IPS-18a (cell line): ENCODE results near the gene LRRC7.
A peak's percentile ranks its signal among the peaks of the same experiment; 100 is the strongest.

Source experiments
- H3K27ac ChIP-seq: one replicate; pipeline ENCODE4 v1.5.1; 2013; ENCODE audit warnings: low read length
- H3K27me3 ChIP-seq: one replicate; pipeline ENCODE4 v1.6.1; 2013; ENCODE audit warnings: mild to moderate bottlenecking, low read length; ENCODE audit not compliant: control insufficient read depth, insufficient read depth
- H3K36me3 ChIP-seq: one replicate; pipeline ENCODE4 v1.6.1; 2013; ENCODE audit warnings: low read depth, low read length; ENCODE audit not compliant: control insufficient read depth
- H3K4me1 ChIP-seq: one replicate; pipeline ENCODE4 v1.6.1; 2013; ENCODE audit warnings: low read depth, low read length; ENCODE audit not compliant: control insufficient read depth
- H3K4me3 ChIP-seq: one replicate; pipeline ENCODE4 v1.5.1; 2013; ENCODE audit warnings: low read length
- H3K9ac ChIP-seq: one replicate; pipeline ENCODE4 v1.6.1; 2013; ENCODE audit warnings: mild to moderate bottlenecking, low read length, moderate library complexity
- H3K9me3 ChIP-seq: one replicate; pipeline ENCODE4 v1.6.1; 2013; ENCODE audit warnings: low read depth, low read length; ENCODE audit not compliant: control insufficient read depth

Gene LRRC7

GRCh38 chr1:69567652-69568420 lies at the start of gene LRRC7:
Gene LRRC7 (plus strand): TSS chr1:69567922. CDS start chr1:69568640, 718 bp downstream.
- Histone ChIP-seq H3K36me3 (no peaks in the 10 kb centered on the region), H3K27me3 (peaks cover 74% of the 10 kb centered on the region), H3K9me3 (no peaks in the 10 kb centered on the region), H3K9ac (no peak within 1 kb of the TSS), H3K27ac (no peak within 1 kb of the TSS), H3K4me3 (peak within 1 kb of the TSS; percentile 71), H3K4me1 (no peaks in the 10 kb centered on the region)

- H3K9ac ChIP-seq: no peak overlapping the region
- H3K4me3 ChIP-seq: no peak overlapping the region
Observed at GRCh38 chr1:69519006-69519405, 48.7 kb upstream of the LRRC7 start.

GRCh38 chr1:69520326-69520725 lies 47.4 kb upstream of the LRRC7 start:
- Histone ChIP-seq H3K4me1 (no peaks in the 10 kb centered on the region), H3K27ac (no peak overlapping the region)

More at GRCh38 chr1:69519006-69519405, 48.7 kb upstream of the LRRC7 start:
- H3K36me3 ChIP-seq: no peaks in the 10 kb centered on the region
- H3K27me3 ChIP-seq: no peaks in the 10 kb centered on the region
- H3K9me3 ChIP-seq: no peaks in the 10 kb centered on the region
- no peaks in the 10 kb centered on the region for H3K4me1 ChIP-seq
- H3K27ac ChIP-seq: no peak overlapping the region

GRCh38 chr1:69523032-69523431 lies 44.7 kb upstream of the LRRC7 start:
- H3K4me3 ChIP-seq: no peak overlapping the region
- H3K4me1 ChIP-seq: no peaks in the 10 kb centered on the region
- no peaks in the 10 kb centered on the region for H3K36me3 ChIP-seq
- no peak overlapping the region for H3K9ac ChIP-seq
- no peaks in the 10 kb centered on the region for H3K27me3 ChIP-seq
- no peak overlapping the region for H3K27ac ChIP-seq
- H3K9me3 ChIP-seq: no peaks in the 10 kb centered on the region

More at GRCh38 chr1:69520326-69520725, 47.4 kb upstream of the LRRC7 start:
- Histone ChIP-seq H3K9ac (no peak overlapping the region), H3K36me3 (no peaks in the 10 kb centered on the region), H3K4me3 (no peak overlapping the region), H3K27me3 (no peaks in the 10 kb centered on the region), H3K9me3 (no peaks in the 10 kb centered on the region)

- no peak overlapping the region for H3K27ac ChIP-seq
- no peaks in the 10 kb centered on the region for H3K36me3 ChIP-seq
- H3K4me1 ChIP-seq: no peaks in the 10 kb centered on the region
- H3K9ac ChIP-seq: no peak overlapping the region
- H3K9me3 ChIP-seq: no peaks in the 10 kb centered on the region
- H3K4me3 ChIP-seq: no peak overlapping the region
- H3K27me3 ChIP-seq: no peaks in the 10 kb centered on the region
Observed at GRCh38 chr1:69523461-69523860, 44.3 kb upstream of the LRRC7 start.

GRCh38 chr1:69524015-69524414 lies 43.7 kb upstream of the LRRC7 start:
- no peaks in the 10 kb centered on the region for H3K4me1 ChIP-seq
- no peaks in the 10 kb centered on the region for H3K27me3 ChIP-seq
- no peak overlapping the region for H3K4me3 ChIP-seq
- H3K27ac ChIP-seq: no peak overlapping the region
- no peaks in the 10 kb centered on the region for H3K9me3 ChIP-seq
- H3K9ac ChIP-seq: no peak overlapping the region
- H3K36me3 ChIP-seq: no peaks in the 10 kb centered on the region

- Histone ChIP-seq H3K9ac (no peak overlapping the region), H3K9me3 (no peaks in the 10 kb centered on the region), H3K4me1 (no peaks in the 10 kb centered on the region), H3K4me3 (no peak overlapping the region), H3K27ac (no peak overlapping the region), H3K27me3 (no peaks in the 10 kb centered on the region), H3K36me3 (no peaks in the 10 kb centered on the region)
Observed at GRCh38 chr1:69527273-69527672, 40.4 kb upstream of the LRRC7 start.

- H3K36me3 ChIP-seq: no peaks in the 10 kb centered on the region
- no peak overlapping the region for H3K4me3 ChIP-seq
- H3K9me3 ChIP-seq: no peaks in the 10 kb centered on the region
- H3K27ac ChIP-seq: no peak overlapping the region
- no peaks in the 10 kb centered on the region for H3K27me3 ChIP-seq
- no peak overlapping the region for H3K9ac ChIP-seq
- H3K4me1 ChIP-seq: no peaks in the 10 kb centered on the region
Observed at GRCh38 chr1:69528376-69528775, 39.3 kb upstream of the LRRC7 start.

GRCh38 chr1:69533343-69533742 lies 34.4 kb upstream of the LRRC7 start:
- H3K4me3 ChIP-seq: no peak overlapping the region
- no peak overlapping the region for H3K27ac ChIP-seq
- no peaks in the 10 kb centered on the region for H3K9me3 ChIP-seq
- no peaks in the 10 kb centered on the region for H3K4me1 ChIP-seq
- no peaks in the 10 kb centered on the region for H3K27me3 ChIP-seq
- no peaks in the 10 kb centered on the region for H3K36me3 ChIP-seq
- H3K9ac ChIP-seq: no peak overlapping the region

- H3K4me3 ChIP-seq: no peak overlapping the region
- no peak overlapping the region for H3K27ac ChIP-seq
- H3K27me3 ChIP-seq: no peaks in the 10 kb centered on the region
- no peaks in the 10 kb centered on the region for H3K9me3 ChIP-seq
- H3K9ac ChIP-seq: no peak overlapping the region
- H3K36me3 ChIP-seq: no peaks in the 10 kb centered on the region
- H3K4me1 ChIP-seq: no peaks in the 10 kb centered on the region
Observed at GRCh38 chr1:69534829-69535228, 32.9 kb upstream of the LRRC7 start.

- no peak overlapping the region for H3K9ac ChIP-seq
- no peaks in the 10 kb centered on the region for H3K4me1 ChIP-seq
- no peaks in the 10 kb centered on the region for H3K9me3 ChIP-seq
- H3K27me3 ChIP-seq: no peaks in the 10 kb centered on the region
- H3K36me3 ChIP-seq: no peaks in the 10 kb centered on the region
- H3K27ac ChIP-seq: no peak overlapping the region
- no peak overlapping the region for H3K4me3 ChIP-seq
Observed at GRCh38 chr1:69535490-69535889, 32.2 kb upstream of the LRRC7 start.

- Histone ChIP-seq H3K36me3 (no peaks in the 10 kb centered on the region), H3K27ac (no peak overlapping the region), H3K4me3 (no peak overlapping the region), H3K9ac (no peak overlapping the region), H3K27me3 (no peaks in the 10 kb centered on the region), H3K9me3 (no peaks in the 10 kb centered on the region), H3K4me1 (no peaks in the 10 kb centered on the region)
Observed at GRCh38 chr1:69540052-69540451, 27.7 kb upstream of the LRRC7 start.
